Stimulated activated naive CD8-positive, alpha-beta T cell treated with anti-CD3 and anti-CD28 coated beads, Interleukin-15, amount 100 ng/mL, for 72 hours (primary cell): ENCODE data around the gene SLC25A30.
"Not testable (repeated sequence)": the region's sequence is repeated elsewhere in the genome, so short reads cannot be mapped to it uniquely, and the experiment has no call there.

ENCODE experiments used
- ATAC-seq: fragments of 150-1000 bp; cut with Tn5 transposase; 2 replicates; pipeline ENCODE4 v1.10.0; 2021; ENCODE audit warnings: mild to moderate bottlenecking, moderate library complexity
- DNase-seq, 2 donors: peaks; one replicate each; pipeline ENCODE4 v3.0.0; 2021 to 2022
- H3K27ac Mint-ChIP-seq, 2 donors: one replicate each; pipeline ENCODE4 v1.8.0; 2022; ENCODE audit warnings: mild to moderate bottlenecking in 2 of 2, mixed read lengths in 2 of 2, moderate library complexity in 2 of 2
- H3K27me3 Mint-ChIP-seq: one replicate; pipeline ENCODE4 v1.8.0; 2022; ENCODE audit warnings: mixed read lengths
- H3K4me1 Mint-ChIP-seq: one replicate; pipeline ENCODE4 v1.8.0; 2022; ENCODE audit warnings: mild to moderate bottlenecking, mixed read lengths
- H3K4me3 Mint-ChIP-seq, 2 donors: one replicate each; pipeline ENCODE4 v1.8.0; 2022; ENCODE audit warnings: mild to moderate bottlenecking in 2 of 2, mixed read lengths in 2 of 2, moderate library complexity in 1 of 2
- H3K9me3 Mint-ChIP-seq, 2 donors: one replicate each; pipeline ENCODE4 v1.8.0; 2022; ENCODE audit warnings: mixed read lengths in 2 of 2

SLC25A30 gene

GRCh38 chr13:45370922-45371406, 47.2 kb downstream of the SLC25A30 start:
- Mint-ChIP-seq H3K27ac (no peak overlapping the region), H3K9me3 (no peaks in the 10 kb centered on the region), H3K4me3 (no peak overlapping the region), H3K27me3 (no peaks in the 10 kb centered on the region), H3K4me1 (peaks cover 38% of the 10 kb centered on the region)
- ATAC-seq, result no peak
- peak; percentile 43 to 52 for DNase-seq

- Mint-ChIP-seq H3K4me1 (peaks cover 48% of the 10 kb centered on the region), H3K9me3 (peaks cover under 1 to 1% of the 10 kb centered on the region in 2 donors), H3K27ac (no peak overlapping the region), H3K4me3 (no peak overlapping the region), H3K27me3 (no peaks in the 10 kb centered on the region)
- DNase-seq (no peak), ATAC-seq (no peak)
Measured at GRCh38 chr13:45369116-45369515, 49.1 kb downstream of the SLC25A30 start.

GRCh38 chr13:45368571-45368970, 49.6 kb downstream of the SLC25A30 start:
- peaks cover 54% of the 10 kb centered on the region for H3K4me1 Mint-ChIP-seq
- peak overlapping the region in 1 of 2 donors; percentile 36 for H3K4me3 Mint-ChIP-seq
- DNase-seq, result no peak
- no peak for ATAC-seq
- peak overlapping the region in 1 of 2 donors; percentile 14 for H3K27ac Mint-ChIP-seq
- H3K9me3 Mint-ChIP-seq, result peaks cover 6 to 7% of the 10 kb centered on the region in 2 donors
- H3K27me3 Mint-ChIP-seq, result no peaks in the 10 kb centered on the region

- H3K4me3 Mint-ChIP-seq, result peak overlapping the region in 1 of 2 donors; percentile 19
Measured at GRCh38 chr13:45368005-45368404, 50.2 kb downstream of the SLC25A30 start.

GRCh38 chr13:45367358-45367757, 50.8 kb downstream of the SLC25A30 start:
- H3K9me3 Mint-ChIP-seq, result peaks cover 14 to 17% of the 10 kb centered on the region in 2 donors
- no peaks in the 10 kb centered on the region for H3K27me3 Mint-ChIP-seq
- peak overlapping the region; percentile 61 to 93 for H3K27ac Mint-ChIP-seq
- H3K4me3 Mint-ChIP-seq, result peak overlapping the region; percentile 19 to 68
- DNase-seq (peak; percentile 82 to 93), ATAC-seq (peak; percentile 100)
- peaks cover 66% of the 10 kb centered on the region for H3K4me1 Mint-ChIP-seq

More at GRCh38 chr13:45368005-45368404, 50.2 kb downstream of the SLC25A30 start:
- Mint-ChIP-seq H3K4me1 (peaks cover 59% of the 10 kb centered on the region), H3K27ac (peak overlapping the region; percentile 61 to 93), H3K9me3 (peaks cover 9 to 13% of the 10 kb centered on the region in 2 donors), H3K27me3 (no peaks in the 10 kb centered on the region)
- no peak for ATAC-seq
- DNase-seq, result no peak

GRCh38 chr13:45365558-45365885, 52.7 kb downstream of the SLC25A30 start:
- DNase-seq (no peak), ATAC-seq (no peak)
- peaks cover 68% of the 10 kb centered on the region for H3K4me1 Mint-ChIP-seq
- H3K27me3 Mint-ChIP-seq, result no peaks in the 10 kb centered on the region
- H3K4me3 Mint-ChIP-seq, result no peak overlapping the region
- no peak overlapping the region for H3K27ac Mint-ChIP-seq
- peaks cover 17 to 21% of the 10 kb centered on the region in 2 donors for H3K9me3 Mint-ChIP-seq

GRCh38 chr13:45364876-45365557, 53.2 kb downstream of the SLC25A30 start:
- ATAC-seq (no peak), DNase-seq (no peak)
- no peak overlapping the region for H3K27ac Mint-ChIP-seq
- no peak overlapping the region for H3K4me3 Mint-ChIP-seq
- no peaks in the 10 kb centered on the region for H3K27me3 Mint-ChIP-seq
- peaks cover 68% of the 10 kb centered on the region for H3K4me1 Mint-ChIP-seq
- peaks cover 17 to 21% of the 10 kb centered on the region in 2 donors for H3K9me3 Mint-ChIP-seq

GRCh38 chr13:45362939-45363338, 55.2 kb downstream of the SLC25A30 start:
- peak; percentile 22 for ATAC-seq
- DNase-seq, result peak in 1 of 2 donors; percentile 29
- Mint-ChIP-seq H3K4me3 (no peak overlapping the region), H3K4me1 (peaks cover 52% of the 10 kb centered on the region), H3K27ac (peak overlapping the region in 1 of 2 donors; percentile 20), H3K9me3 (peaks cover 17 to 21% of the 10 kb centered on the region in 2 donors), H3K27me3 (no peaks in the 10 kb centered on the region)

- peak overlapping the region; percentile 3 to 44 for H3K27ac Mint-ChIP-seq
- ATAC-seq (no peak), DNase-seq (no peak)
- no peaks in the 10 kb centered on the region for H3K27me3 Mint-ChIP-seq
- H3K4me1 Mint-ChIP-seq, result peaks cover 48% of the 10 kb centered on the region
- H3K9me3 Mint-ChIP-seq, result peaks cover 17 to 21% of the 10 kb centered on the region in 2 donors
- no peak overlapping the region for H3K4me3 Mint-ChIP-seq
Measured at GRCh38 chr13:45361596-45362206, 56.5 kb downstream of the SLC25A30 start.

GRCh38 chr13:45356966-45357672, 61.1 kb downstream of the SLC25A30 start:
- no peak overlapping the region for H3K4me3 Mint-ChIP-seq
- H3K9me3 Mint-ChIP-seq, result peaks cover 1% of the 10 kb centered on the region in 2 donors
- no peaks in the 10 kb centered on the region for H3K27me3 Mint-ChIP-seq
- DNase-seq (peak in 1 of 2 donors; percentile 29), ATAC-seq (peak; percentile 89)
- peak overlapping the region; percentile 43 to 60 for H3K27ac Mint-ChIP-seq
- peaks cover 25% of the 10 kb centered on the region for H3K4me1 Mint-ChIP-seq

GRCh38 chr13:45353895-45354294, 64.3 kb downstream of the SLC25A30 start:
- no peak for ATAC-seq
- DNase-seq, result no peak
- H3K27ac Mint-ChIP-seq, result no peak overlapping the region
- no peak overlapping the region for H3K4me3 Mint-ChIP-seq
- H3K9me3 Mint-ChIP-seq, result no peaks in the 10 kb centered on the region
- no peaks in the 10 kb centered on the region for H3K27me3 Mint-ChIP-seq
- peaks cover 18% of the 10 kb centered on the region for H3K4me1 Mint-ChIP-seq

- Mint-ChIP-seq H3K27ac (no peak overlapping the region), H3K4me3 (no peak overlapping the region), H3K9me3 (no peaks in the 10 kb centered on the region), H3K4me1 (peaks cover 12% of the 10 kb centered on the region), H3K27me3 (no peaks in the 10 kb centered on the region)
- no peak for DNase-seq
- no peak for ATAC-seq
Measured at GRCh38 chr13:45352031-45352430, 66.1 kb downstream of the SLC25A30 start.

GRCh38 chr13:45350152-45350551, 68.0 kb downstream of the SLC25A30 start:
- H3K27me3 Mint-ChIP-seq, result no peaks in the 10 kb centered on the region
- DNase-seq (no peak), ATAC-seq (no peak)
- H3K4me3 Mint-ChIP-seq, result no peak overlapping the region
- H3K4me1 Mint-ChIP-seq, result peaks cover 7% of the 10 kb centered on the region
- no peak overlapping the region for H3K27ac Mint-ChIP-seq
- H3K9me3 Mint-ChIP-seq, result no peaks in the 10 kb centered on the region

- Mint-ChIP-seq H3K4me1 (peaks cover 11% of the 10 kb centered on the region), H3K27me3 (no peaks in the 10 kb centered on the region), H3K4me3 (no peak overlapping the region), H3K27ac (no peak overlapping the region), H3K9me3 (no peaks in the 10 kb centered on the region)
- ATAC-seq (no peak), DNase-seq (no peak)
Measured at GRCh38 chr13:45349438-45349837, 68.7 kb downstream of the SLC25A30 start.

GRCh38 chr13:45344064-45344463, 74.1 kb downstream of the SLC25A30 start:
- H3K4me1 Mint-ChIP-seq, result peaks cover 14% of the 10 kb centered on the region
- not testable (repeated sequence) for H3K27me3 Mint-ChIP-seq, H3K9me3 Mint-ChIP-seq, H3K4me3 Mint-ChIP-seq, DNase-seq, ATAC-seq, H3K27ac Mint-ChIP-seq
